NB4 (cell line): ENCODE results near the gene SH2D3C.

ENCODE experiments used
- DNase-seq: peaks from one replicate; pipeline ENCODE4 v3.0.0; 2010; ENCODE audit warnings: low read depth
- H3K4me3 ChIP-seq: one replicate; pipeline ENCODE4 v1.5.1; 2011; ENCODE audit warnings: mild to moderate bottlenecking, low read depth, low read length, moderate library complexity
- MAX ChIP-seq: IDR thresholded peaks from 2 replicates; pipeline ENCODE4 v1.6.1; 2011; ENCODE audit warnings: low read depth, low read length
- MYC ChIP-seq: IDR thresholded peaks from 2 replicates; pipeline ENCODE4 v1.6.1; 2011; ENCODE audit warnings: low read depth, low read length
- POLR2A ChIP-seq: IDR thresholded peaks from 2 replicates; pipeline ENCODE4 v1.6.1; 2011; ENCODE audit warnings: mild to moderate bottlenecking; ENCODE audit not compliant: insufficient read length; ENCODE audit errors: extremely low read depth
- TF ChIP-seq, protein P1 (sequence below): IDR thresholded peaks from one replicate; pipeline ENCODE4 v1.5.1; 2012; ENCODE audit warnings: low read depth, low read length

The SH2D3C gene

GRCh38 chr9:127802576-127803443 is 24.3 kb upstream of the SH2D3C start, which contains the start of gene FPGS:
Gene FPGS, plus strand, starts transcription at chr9:127802882. Its CDS starts 43 bp downstream, at chr9:127802925.
- TF ChIP-seq MAX = peak; percentile 88
- TF ChIP-seq POLR2A = peak; percentile 78
- TF ChIP-seq, protein P1, sequence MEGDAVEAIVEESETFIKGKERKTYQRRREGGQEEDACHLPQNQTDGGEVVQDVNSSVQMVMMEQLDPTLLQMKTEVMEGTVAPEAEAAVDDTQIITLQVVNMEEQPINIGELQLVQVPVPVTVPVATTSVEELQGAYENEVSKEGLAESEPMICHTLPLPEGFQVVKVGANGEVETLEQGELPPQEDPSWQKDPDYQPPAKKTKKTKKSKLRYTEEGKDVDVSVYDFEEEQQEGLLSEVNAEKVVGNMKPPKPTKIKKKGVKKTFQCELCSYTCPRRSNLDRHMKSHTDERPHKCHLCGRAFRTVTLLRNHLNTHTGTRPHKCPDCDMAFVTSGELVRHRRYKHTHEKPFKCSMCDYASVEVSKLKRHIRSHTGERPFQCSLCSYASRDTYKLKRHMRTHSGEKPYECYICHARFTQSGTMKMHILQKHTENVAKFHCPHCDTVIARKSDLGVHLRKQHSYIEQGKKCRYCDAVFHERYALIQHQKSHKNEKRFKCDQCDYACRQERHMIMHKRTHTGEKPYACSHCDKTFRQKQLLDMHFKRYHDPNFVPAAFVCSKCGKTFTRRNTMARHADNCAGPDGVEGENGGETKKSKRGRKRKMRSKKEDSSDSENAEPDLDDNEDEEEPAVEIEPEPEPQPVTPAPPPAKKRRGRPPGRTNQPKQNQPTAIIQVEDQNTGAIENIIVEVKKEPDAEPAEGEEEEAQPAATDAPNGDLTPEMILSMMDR = no peak
- TF ChIP-seq MYC = peak; percentile 84
- H3K4me3 ChIP-seq = peak within 1 kb of the TSS; percentile 91
- DNase-seq = peak; percentile 92

GRCh38 chr9:127801955-127802575 is 23.6 kb upstream of the SH2D3C start:
- peak; percentile 55 for DNase-seq
- TF ChIP-seq POLR2A (no peak), MYC (no peak), MAX (no peak)
- TF ChIP-seq, protein P1 = no peak
- H3K4me3 ChIP-seq = peak overlapping the region; percentile 50

GRCh38 chr9:127796852-127797370 is 18.4 kb upstream of the SH2D3C start:
- peak; percentile 73 for DNase-seq
- no peak overlapping the region for H3K4me3 ChIP-seq
- no peak for TF ChIP-seq MAX
- TF ChIP-seq, protein P1 = no peak
- no peak for TF ChIP-seq MYC
- no peak for TF ChIP-seq POLR2A

- peak; percentile 63 for DNase-seq
- no peak overlapping the region for H3K4me3 ChIP-seq
- TF ChIP-seq, protein P1 = no peak
- TF ChIP-seq POLR2A = peak; percentile 17
- TF ChIP-seq MAX = no peak
- no peak for TF ChIP-seq MYC
Measured at GRCh38 chr9:127796225-127796813, 17.9 kb upstream of the SH2D3C start.

- no peak for DNase-seq
- TF ChIP-seq MAX (no peak), POLR2A (peak; percentile 7)
Measured at GRCh38 chr9:127794001-127794791, 15.7 kb upstream of the SH2D3C start.

More at GRCh38 chr9:127794001-127794791, 15.7 kb upstream of the SH2D3C start:
- no peak overlapping the region for H3K4me3 ChIP-seq
